ENCODE results near the gene NUP214. TPM values are rescaled to one million over a fixed set of nuclear protein-coding genes. Genes with fewer than 3 reads are reported as not detected.

NUP214 gene
- total and polyA plus RNA-seq, 2 of the 8 experiments (the other 6 are each of a cell fraction or from before 2014, with no cell fraction given): 28.6 to 50.2 TPM

DNA sequence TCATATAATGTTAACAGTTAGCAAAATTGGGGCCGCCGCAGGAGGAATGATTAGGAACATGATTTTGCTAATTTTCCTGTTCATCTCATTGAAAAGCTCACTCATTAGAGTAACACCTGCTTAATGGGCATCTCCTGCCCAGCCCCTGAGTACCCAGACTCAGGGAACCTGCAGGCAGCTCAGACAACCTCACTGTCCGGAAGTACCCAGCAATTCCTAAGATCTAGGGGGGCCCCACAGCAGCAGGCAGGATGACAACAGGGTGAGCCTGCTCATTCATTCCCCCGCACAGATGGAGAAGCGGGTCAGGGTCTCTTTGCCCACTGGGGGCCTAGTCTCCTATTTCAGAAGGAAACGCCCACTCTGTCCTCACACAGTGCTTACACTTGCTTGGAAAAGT lies 138.3 kb downstream of the NUP214 start (continued):
- TF ChIP-seq CTCF (IDR thresholded peaks at IDR 0.05; ENCODE audit: control extremely low read depth in 1 of 3, insufficient read depth in 1 of 3, low read depth in 1 of 3, low read length in 3 of 3) (no peak), CEBPB (IDR thresholded peaks at IDR 0.05; ENCODE audit: low read depth, low read length) (no peak), POLR2A (IDR thresholded peaks at IDR 0.05; ENCODE audit: control extremely low read depth in 1 of 2, low read depth in 2 of 2, low read length in 2 of 2) (no peak), CREB1 (IDR thresholded peaks at IDR 0.05) (no peak), EP300 (IDR thresholded peaks at IDR 0.05; ENCODE audit: borderline replicate concordance in 1 of 2, low read depth in 2 of 2, low read length in 2 of 2) (no peak), SIN3A (conservative IDR thresholded peaks at IDR 0.05 in 1 of 2, IDR thresholded peaks at IDR 0.05 in 1 of 2; ENCODE audit: low read depth in 1 of 2, low read length in 2 of 2) (no peak)

Data from H1 (cell line).